Panc1 (cell line): Measurements from ENCODE around the gene IGFALS. TPM values are rescaled to one million over a fixed set of nuclear protein-coding genes. Genes with fewer than 3 reads are reported as not detected.
A peak's percentile ranks its signal among the peaks of the same experiment; 100 is the strongest.

Source experiments
- ATAC-seq: fragments of 200-7000 bp; cut with Tn5 transposase; 2 replicates; pipeline ENCODE4 v1.9.1; 2020; ENCODE audit warnings: mild to moderate bottlenecking, moderate library complexity
- BruUV-seq: library from RNA; stranded (reverse); fragments of 400-500 nt; replicated peaks from 2 replicates; lab custom pipeline; 2021; lab: Mats Ljungman, UMichigan
- CTCF ChIA-PET: fragments of 300-600 bp; sonication (Branson Sonifier 250); formaldehyde crosslinking; loops from one replicate; lab custom pipeline; 2022; ENCODE audit warnings: antibody characterized with exemption; lab: Charles Lee
- POLR2A ChIA-PET: fragments of 300-600 bp; sonication (Branson Sonifier 250); formaldehyde crosslinking; loops from one replicate; lab custom pipeline; 2022; ENCODE audit warnings: antibody characterized with exemption; lab: Charles Lee
- DNase-seq: peaks from one replicate; pipeline ENCODE4 v3.0.0-alpha.2; 2010; ENCODE audit warnings: low read depth, low spot score
- H3K27ac ChIP-seq: 2 replicates; pipeline ENCODE4 v1.5.1; 2011; ENCODE audit warnings: mild to moderate bottlenecking, low read length, inconsistent platforms
- H3K27me3 ChIP-seq: fragments of 200-500 bp; sonication (Bioruptor generic); 2 replicates; pipeline ENCODE4 v1.6.0; 2014; ENCODE audit warnings: low read length, inconsistent platforms; ENCODE audit not compliant: control insufficient read depth, insufficient read depth
- H3K36me3 ChIP-seq: fragments of 200-500 bp; sonication (Bioruptor generic); 2 replicates; pipeline ENCODE4 v1.5.1; 2014; ENCODE audit warnings: inconsistent platforms, mild to moderate bottlenecking, low read length, moderate library complexity; ENCODE audit not compliant: control insufficient read depth, insufficient read depth
- H3K4me1 ChIP-seq: 2 replicates; pipeline ENCODE4 v1.5.1; 2011; ENCODE audit warnings: inconsistent platforms, mild to moderate bottlenecking, low read length, moderate library complexity; ENCODE audit not compliant: control insufficient read depth, insufficient read depth
- H3K4me3 ChIP-seq, 2 experiments: 2 replicates each; pipeline ENCODE4 v1.5.1; 2011 to 2012; ENCODE audit warnings: low read depth in 2 of 2, low read length in 2 of 2, mild to moderate bottlenecking in 2 of 2, inconsistent platforms in 1 of 2, moderate library complexity in 1 of 2
- H3K9me3 ChIP-seq: fragments of 200-500 bp; sonication (Bioruptor generic); 2 replicates; pipeline ENCODE4 v1.5.1; 2014; ENCODE audit warnings: low read depth, mild to moderate bottlenecking, inconsistent platforms, low read length, moderate library complexity; ENCODE audit not compliant: control insufficient read depth, insufficient read depth
- CTCF ChIP-seq: fragments of 450-650 bp; IDR thresholded peaks from 2 replicates; pipeline ENCODE4 v1.5.1; 2017; ENCODE audit warnings: mild to moderate bottlenecking
- POLR2AphosphoS5 ChIP-seq: IDR thresholded peaks from 2 replicates; pipeline ENCODE4 v1.6.1; 2012; ENCODE audit warnings: mild to moderate bottlenecking, low read depth, low read length, moderate library complexity
- REST ChIP-seq, 2 experiments: IDR thresholded peaks; 2 replicates each; pipeline ENCODE4 v1.6.1; 2011 to 2012; ENCODE audit warnings: low read depth in 2 of 2, control low read depth in 1 of 2, low read length in 1 of 2, mild to moderate bottlenecking in 1 of 2, moderate library complexity in 1 of 2; ENCODE audit not compliant: insufficient read depth in 1 of 2
- SIN3A ChIP-seq: IDR thresholded peaks from 2 replicates; pipeline ENCODE4 v1.6.1; 2012; ENCODE audit warnings: low read depth, mild to moderate bottlenecking, low read length, moderate library complexity, borderline replicate concordance; ENCODE audit not compliant: insufficient read depth
- TCF7L2 ChIP-seq: IDR thresholded peaks from 2 replicates; pipeline ENCODE4 v1.6.1; 2011; ENCODE audit warnings: mild to moderate bottlenecking, low read depth, low read length, inconsistent platforms
- in situ Hi-C: cut with HindIII; loops from 2 replicates; pipeline ENCODE4 v1.10.0; 2016; ENCODE audit warnings: low sequenced_read_pairs, low pct_unique_long_range_greater_than_20kb
- intact Hi-C: fragments of 100-400 bp; cut with micrococcal nuclease; formaldehyde crosslinking; loops from one replicate; pipeline ENCODE4 v1.10.0; 2022; ENCODE audit not compliant: unreplicated experiment
- total RNA-seq: library from RNA; stranded (reverse); gene quantifications from one replicate; pipeline ENCODE4 v1.2.1, GENCODE V29; 2021; ENCODE audit not compliant: unreplicated experiment

IGFALS gene
- total RNA-seq, 1 experiment from 2014 or later = 0.10 TPM

DNA sequence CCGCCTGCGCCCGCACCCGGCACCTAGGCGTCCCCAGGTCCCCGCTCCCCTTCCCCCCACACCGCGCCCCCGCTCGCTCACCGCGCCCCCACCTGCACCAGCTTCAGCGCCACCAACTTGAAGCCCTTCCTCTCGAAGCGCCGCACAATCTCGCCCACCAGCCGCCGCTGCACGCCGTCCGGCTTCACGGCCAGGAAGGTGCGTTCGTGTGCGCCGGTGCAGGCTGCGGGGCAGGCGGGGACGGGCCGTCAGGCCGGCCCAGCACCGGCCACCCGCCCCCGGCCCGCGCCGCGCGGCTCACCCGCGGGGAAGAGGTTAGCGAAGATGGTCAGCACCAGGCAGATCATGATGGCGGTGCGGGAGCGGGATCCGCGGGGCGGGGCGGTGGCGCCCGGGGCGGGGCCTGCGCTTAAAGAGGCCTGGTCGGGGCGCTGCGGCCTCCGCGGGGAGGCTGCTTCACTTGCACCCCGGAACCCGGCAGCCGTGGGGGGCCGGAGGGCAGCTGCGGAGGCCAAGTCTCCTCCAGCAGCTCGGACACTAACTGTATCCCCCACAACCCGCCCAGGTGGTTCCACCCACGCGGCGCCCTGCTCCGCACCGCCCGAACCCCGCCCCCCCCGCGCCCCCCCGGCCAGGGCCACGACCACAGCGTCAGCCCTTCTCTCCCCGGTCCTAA, 22.2 kb downstream of the IGFALS start, which contains the start of gene NME3:
Gene NME3, minus strand, starts transcription at position 356 of the 676 bp plus-strand sequence. Its CDS starts 9 bp downstream, at position 347.
- peak within 1 kb of the TSS; percentile 95 for H3K27ac ChIP-seq
- ATAC-seq = peak; percentile 48
- no peak for DNase-seq
- ChIA-PET CTCF (no interaction called here), POLR2A (no interaction called here)
- intact Hi-C loops = loop anchor here (10.0 kb wide), 1 partner anchor 1087 kb away; the partner anchor contains the start of genes JMJD8 and STUB1
- no peaks in the 10 kb centered on the region for H3K9me3 ChIP-seq
- H3K4me1 ChIP-seq = peaks cover 30% of the 10 kb centered on the region
- in situ Hi-C loops = no loop called here
- TF ChIP-seq REST (IDR thresholded peaks at IDR 0.05; ENCODE audit: insufficient read depth in 1 of 2, low read depth in 2 of 2, low read length in 1 of 2) (no peak), TCF7L2 (no peak), SIN3A (peak; percentile 10; the same call in 1 of the 2 replicates), CTCF (no peak), POLR2AphosphoS5 (no peak)
- BruUV-seq = no TSS peak
- H3K4me3 ChIP-seq = peak within 1 kb of the TSS; percentile 60 to 71
- no peaks in the 10 kb centered on the region; the same call in 1 of the 2 replicates for H3K36me3 ChIP-seq
- H3K27me3 ChIP-seq = no peaks in the 10 kb centered on the region

DNA sequence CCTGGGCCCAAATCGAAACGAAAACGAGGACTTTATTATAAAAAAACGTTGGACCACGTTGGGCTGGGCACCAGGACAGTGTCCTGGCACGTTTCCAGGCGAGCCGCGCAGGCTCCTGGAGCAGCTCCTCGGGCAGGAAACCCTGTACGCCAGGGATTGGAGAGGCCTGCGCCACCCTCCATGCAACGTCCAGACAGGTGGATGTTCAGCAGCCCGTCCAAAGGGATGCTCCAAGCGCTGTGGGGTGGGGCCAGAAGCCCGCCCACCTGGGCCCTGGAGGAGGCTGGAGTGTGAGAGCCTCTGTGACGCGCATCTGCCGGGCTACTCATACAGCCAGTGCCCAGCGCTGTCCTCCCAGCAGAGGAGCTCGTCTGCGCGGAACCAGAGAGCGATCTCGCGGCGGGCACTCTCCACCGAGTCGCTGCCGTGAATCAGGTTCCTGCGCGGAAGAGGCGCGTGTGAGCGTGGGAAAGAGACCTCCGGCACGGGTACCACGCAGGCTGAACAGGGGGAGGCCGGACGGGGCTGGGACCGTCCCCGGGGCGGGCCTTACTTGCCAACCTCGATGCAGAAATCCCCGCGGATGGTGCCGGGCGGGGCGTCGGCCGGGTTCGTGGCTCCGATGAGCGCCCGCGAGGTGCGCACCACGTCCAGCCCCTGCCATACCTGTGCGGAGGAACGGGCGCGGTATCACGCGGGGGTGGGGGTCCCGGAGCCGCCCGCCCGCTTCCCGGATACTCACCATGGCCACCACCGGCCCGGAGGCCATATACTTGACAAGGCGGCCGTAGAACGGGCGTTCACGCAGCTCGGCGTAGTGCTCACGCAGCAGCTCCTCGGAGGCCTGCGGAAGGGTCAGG, 22.9 kb downstream of the IGFALS start:
- CTCF ChIA-PET = no interaction called here
- Histone ChIP-seq H3K4me1 (peaks cover 27% of the 10 kb centered on the region), H3K36me3 (no peaks in the 10 kb centered on the region; the same call in 1 of the 2 replicates), H3K4me3 (peak overlapping the region; percentile 60 to 71), H3K27me3 (no peaks in the 10 kb centered on the region), H3K27ac (peak overlapping the region; percentile 87), H3K9me3 (no peaks in the 10 kb centered on the region)
- intact Hi-C loops = loop anchor here (10.0 kb wide), 1 partner anchor 1086 kb away; the partner anchor contains the start of genes JMJD8 and STUB1
- POLR2A ChIA-PET = no interaction called here
- TSS peak; percentile 78 for BruUV-seq
- ATAC-seq (peak; percentile 50), DNase-seq (no peak)
- in situ Hi-C loops = no loop called here
- TF ChIP-seq POLR2AphosphoS5 = peak; percentile 74
- TF ChIP-seq SIN3A = peak; percentile 55
- TF ChIP-seq CTCF = no peak
- TF ChIP-seq REST (IDR thresholded peaks at IDR 0.05; ENCODE audit: insufficient read depth in 1 of 2, low read depth in 2 of 2, low read length in 1 of 2) = no peak
- TF ChIP-seq TCF7L2 = no peak
